HCT116 (cell line): Measurements from ENCODE around the gene NLRC5. TPM values are rescaled to one million over a fixed set of nuclear protein-coding genes. Genes with fewer than 3 reads are reported as not detected.

ENCODE experiments used
- ATAC-seq: fragments of 200-7000 bp; cut with Tn5 transposase; 2 replicates; pipeline ENCODE4 v1.9.1; 2020; ENCODE audit warnings: mild to moderate bottlenecking, moderate library complexity
- BruUV-seq: library from RNA; stranded (reverse); fragments of 400-500 nt; replicated peaks from 2 replicates; lab custom pipeline; 2021; lab: Mats Ljungman, UMichigan
- CTCF ChIA-PET: fragments of 300-600 bp; sonication (Branson Sonifier 250); formaldehyde crosslinking; loops from one replicate; lab custom pipeline; 2021; ENCODE audit warnings: antibody characterized with exemption; lab: Charles Lee
- POLR2A ChIA-PET: fragments of 300-600, 350-600 bp; sonication (Branson Sonifier 250); formaldehyde crosslinking; loops from one replicate; lab custom pipeline; 2021; ENCODE audit warnings: antibody characterized with exemption; lab: Charles Lee
- RAD21 ChIA-PET, 2 experiments: fragments of 300-600 bp; sonication (Branson Sonifier 250); formaldehyde crosslinking; loops; one replicate each; lab custom pipeline; 2023; ENCODE audit warnings: low total read pairs in 2 of 2; ENCODE audit not compliant: uncharacterized antibody in 2 of 2, unreplicated experiment in 2 of 2, low non-redundant PET in 1 of 2; lab: Charles Lee
- DNase-seq: peaks from one replicate; pipeline ENCODE4 v3.0.0-alpha.2; 2010; ENCODE audit warnings: low read depth, low spot score
- H2AFZ ChIP-seq: fragments of 200-600 bp; shearing (Covaris generic), sonication (generic); 2 replicates; pipeline ENCODE4 v1.6.1; 2017; ENCODE audit warnings: low read depth, mixed run types, mixed read lengths, antibody characterized with exemption, low read length; ENCODE audit not compliant: poor library complexity, severe bottlenecking
- H3K27ac ChIP-seq: 2 replicates; pipeline ENCODE4 v1.5.1; 2012; ENCODE audit warnings: low read depth, low read length
- H3K27me3 ChIP-seq: fragments of 200-600 bp; sonication (generic); 2 replicates; pipeline ENCODE4 v1.6.1; 2016; ENCODE audit warnings: mixed run types, low read length, mixed read lengths; ENCODE audit not compliant: insufficient read depth
- H3K36me3 ChIP-seq, 2 experiments: fragments of 200-500 bp in 1 of 2; fragments of 200-600 bp in 1 of 2; sonication (Bioruptor generic) in 1 of 2; sonication (generic) in 1 of 2; 2 replicates each; pipeline versions ENCODE4 v1.5.1 to v1.6.1; 2014 to 2016; ENCODE audit warnings: low read length in 2 of 2, inconsistent platforms in 1 of 2, mixed read lengths in 1 of 2, mixed run types in 1 of 2; ENCODE audit not compliant: insufficient read depth in 2 of 2, control insufficient read depth in 1 of 2
- H3K4me1 ChIP-seq, 2 experiments: fragments of 200-600 bp in 1 of 2; sonication (generic) in 1 of 2; 2 replicates each; pipeline versions ENCODE4 v1.5.1 to v1.6.1; 2012 to 2017; ENCODE audit warnings: low read length in 2 of 2, inconsistent platforms in 1 of 2, mild to moderate bottlenecking in 1 of 2, mixed read lengths in 1 of 2, mixed run types in 1 of 2, moderate library complexity in 1 of 2; ENCODE audit not compliant: insufficient read depth in 2 of 2, control insufficient read depth in 1 of 2
- H3K4me2 ChIP-seq: fragments of 200-600 bp; sonication (generic); 2 replicates; pipeline ENCODE4 v1.6.1; 2017; ENCODE audit warnings: mixed run types, low read length, mixed read lengths
- H3K4me3 ChIP-seq, 2 experiments: fragments of 200-600 bp in 1 of 2; sonication (generic) in 1 of 2; replicated peaks in 1 of 2; 2 replicates each; pipeline ENCODE4 v1.5.1; 2011 to 2016; ENCODE audit warnings: low read length in 2 of 2, control low read depth in 1 of 2, low read depth in 1 of 2, mild to moderate bottlenecking in 1 of 2, mixed read lengths in 1 of 2, mixed run types in 1 of 2
- H3K79me2 ChIP-seq: fragments of 200-600 bp; sonication (generic); 2 replicates; pipeline ENCODE4 v1.6.1; 2017; ENCODE audit warnings: mild to moderate bottlenecking, mixed run types, low read length, moderate library complexity, mixed read lengths; ENCODE audit not compliant: insufficient read depth
- H3K9ac ChIP-seq: fragments of 200-600 bp; sonication (generic); 2 replicates; pipeline ENCODE4 v1.6.1; 2016; ENCODE audit warnings: low read length, mixed read lengths
- H3K9me2 ChIP-seq: fragments of 200-600 bp; sonication (generic), shearing (Covaris generic); 2 replicates; pipeline ENCODE4 v1.6.1; 2017; ENCODE audit warnings: mixed run types, mild to moderate bottlenecking, moderate library complexity; ENCODE audit not compliant: insufficient read depth
- H3K9me3 ChIP-seq, 2 experiments: fragments of 200-500 bp in 1 of 2; fragments of 200-600 bp in 1 of 2; sonication (Bioruptor generic) in 1 of 2; sonication (generic) in 1 of 2; 2 replicates each; pipeline ENCODE4 v1.6.1; 2014 to 2017; ENCODE audit warnings: low read length in 2 of 2, mixed read lengths in 2 of 2, inconsistent platforms in 1 of 2, low read depth in 1 of 2, mild to moderate bottlenecking in 1 of 2, mixed run types in 1 of 2, moderate library complexity in 1 of 2; ENCODE audit not compliant: control insufficient read depth in 1 of 2, insufficient read depth in 1 of 2
- H4K20me1 ChIP-seq: fragments of 200-600 bp; sonication (generic), shearing (Covaris generic); 2 replicates; pipeline ENCODE4 v1.6.1; 2017; ENCODE audit warnings: mixed run types, mild to moderate bottlenecking, moderate library complexity; ENCODE audit not compliant: insufficient read depth
- EGR1 ChIP-seq: IDR thresholded peaks from 2 replicates; pipeline ENCODE4 v1.6.1; 2012; ENCODE audit warnings: low read depth
- ELF1 ChIP-seq: IDR thresholded peaks from 2 replicates; pipeline ENCODE4 v1.6.1; 2012; ENCODE audit warnings: low read depth, borderline replicate concordance
- FOSL1 ChIP-seq: IDR thresholded peaks from 2 replicates; pipeline ENCODE4 v1.6.1; 2012; ENCODE audit warnings: low read depth
- POLR2A ChIP-seq: IDR thresholded peaks from 2 replicates; pipeline ENCODE4 v1.7.0; 2011; ENCODE audit warnings: borderline replicate concordance; ENCODE audit not compliant: insufficient read depth, insufficient read length; ENCODE audit errors: extremely low read depth
- POLR2AphosphoS5 ChIP-seq: IDR thresholded peaks from 2 replicates; pipeline ENCODE4 v1.6.1; 2011; ENCODE audit warnings: mild to moderate bottlenecking, low read depth, low read length, moderate library complexity
- RAD21 ChIP-seq: IDR thresholded peaks from 2 replicates; pipeline ENCODE4 v1.6.1; 2012; ENCODE audit warnings: low read depth, mild to moderate bottlenecking
- SP1 ChIP-seq: IDR thresholded peaks from 2 replicates; pipeline ENCODE4 v1.6.1; 2012; ENCODE audit warnings: low read depth
- YY1 ChIP-seq: IDR thresholded peaks from 2 replicates; pipeline ENCODE4 v1.6.1; 2011; ENCODE audit warnings: low read length, low read depth, moderate library complexity, mild to moderate bottlenecking; ENCODE audit not compliant: insufficient replicate concordance; ENCODE audit errors: extremely low read depth
- ZFX ChIP-seq: fragments of 450-650 bp; IDR thresholded peaks from 2 replicates; pipeline ENCODE4 v1.6.1; 2017
- ZNF274 ChIP-seq: fragments of 200-500 bp; sonication (Bioruptor generic); IDR thresholded peaks from 2 replicates; pipeline ENCODE4 v1.6.1; 2014; ENCODE audit warnings: mild to moderate bottlenecking, low read depth, low read length, inconsistent platforms
- intact Hi-C: fragments of 100-400 bp; cut with micrococcal nuclease; formaldehyde crosslinking; loops from 2 replicates; pipeline ENCODE4 v1.10.0; 2022
- total RNA-seq: library from RNA; stranded (reverse); gene quantifications from one replicate; pipeline ENCODE4 v1.2.1, GENCODE V29; 2021; ENCODE audit not compliant: unreplicated experiment
- TF ChIP-seq, protein P1 (sequence below): IDR thresholded peaks from 2 replicates; pipeline ENCODE4 v1.6.1; 2012
- TF ChIP-seq, protein P2 (sequence below): IDR thresholded peaks from 2 replicates; pipeline ENCODE4 v1.6.1; 2011; ENCODE audit warnings: mild to moderate bottlenecking, low read length, moderate library complexity; ENCODE audit not compliant: insufficient replicate concordance; ENCODE audit errors: extremely low read depth

Gene NLRC5
- total RNA-seq, 1 experiment from 2014 or later, result 10.4 TPM

DNA sequence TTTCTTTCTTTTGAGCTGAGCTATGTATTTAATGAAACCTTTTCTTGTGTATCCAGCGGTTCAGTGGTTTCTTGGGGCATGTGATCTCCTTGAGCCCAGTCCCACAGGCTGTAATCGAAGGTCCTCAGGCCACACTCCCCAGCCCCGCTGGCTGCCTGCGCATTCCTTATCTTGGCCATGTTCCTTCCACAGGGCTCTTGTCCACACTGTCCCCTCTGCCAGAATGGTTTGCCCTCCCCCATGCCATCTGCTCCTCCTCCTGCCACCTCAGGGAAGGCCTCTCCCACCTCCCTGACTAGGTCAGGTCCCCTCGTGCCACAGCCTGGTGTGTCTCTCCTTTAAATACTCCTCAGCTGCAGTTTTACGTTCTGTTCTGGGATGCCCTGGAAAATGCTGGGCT is 12.1 kb upstream of the NLRC5 start:
- RAD21 ChIA-PET, result no interaction called here
- no peaks in the 10 kb centered on the region for H3K36me3 ChIP-seq
- BruUV-seq, result no TSS peak
- no peak for DNase-seq
- TF ChIP-seq, protein P1, sequence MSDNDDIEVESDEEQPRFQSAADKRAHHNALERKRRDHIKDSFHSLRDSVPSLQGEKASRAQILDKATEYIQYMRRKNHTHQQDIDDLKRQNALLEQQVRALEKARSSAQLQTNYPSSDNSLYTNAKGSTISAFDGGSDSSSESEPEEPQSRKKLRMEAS, result no peak
- TF ChIP-seq ZNF274 (no peak), SP1 (no peak), EGR1 (no peak), RAD21 (no peak), ZFX (no peak), YY1 (no peak), POLR2A (no peak), POLR2AphosphoS5 (no peak), FOSL1 (no peak), ELF1 (no peak)
- TF ChIP-seq, protein P2, sequence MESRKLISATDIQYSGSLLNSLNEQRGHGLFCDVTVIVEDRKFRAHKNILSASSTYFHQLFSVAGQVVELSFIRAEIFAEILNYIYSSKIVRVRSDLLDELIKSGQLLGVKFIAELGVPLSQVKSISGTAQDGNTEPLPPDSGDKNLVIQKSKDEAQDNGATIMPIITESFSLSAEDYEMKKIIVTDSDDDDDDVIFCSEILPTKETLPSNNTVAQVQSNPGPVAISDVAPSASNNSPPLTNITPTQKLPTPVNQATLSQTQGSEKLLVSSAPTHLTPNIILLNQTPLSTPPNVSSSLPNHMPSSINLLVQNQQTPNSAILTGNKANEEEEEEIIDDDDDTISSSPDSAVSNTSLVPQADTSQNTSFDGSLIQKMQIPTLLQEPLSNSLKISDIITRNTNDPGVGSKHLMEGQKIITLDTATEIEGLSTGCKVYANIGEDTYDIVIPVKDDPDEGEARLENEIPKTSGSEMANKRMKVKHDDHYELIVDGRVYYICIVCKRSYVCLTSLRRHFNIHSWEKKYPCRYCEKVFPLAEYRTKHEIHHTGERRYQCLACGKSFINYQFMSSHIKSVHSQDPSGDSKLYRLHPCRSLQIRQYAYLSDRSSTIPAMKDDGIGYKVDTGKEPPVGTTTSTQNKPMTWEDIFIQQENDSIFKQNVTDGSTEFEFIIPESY, result no peak
- TF ChIP-seq, all 23 proteins: peak for 0
- Histone ChIP-seq H3K4me1 (no peaks in the 10 kb centered on the region), H3K79me2 (no peaks in the 10 kb centered on the region), H3K4me2 (no peak overlapping the region), H2AFZ (no peak overlapping the region), H3K9me3 (no peaks in the 10 kb centered on the region), H3K4me3 (no peak overlapping the region), H3K27ac (no peak overlapping the region), H3K27me3 (no peaks in the 10 kb centered on the region), H3K9ac (no peak overlapping the region), H4K20me1 (no peaks in the 10 kb centered on the region), H3K9me2 (no peaks in the 10 kb centered on the region)
- CTCF ChIA-PET, result interaction anchor here (3.1 kb wide), 1 partner anchor 13 kb away, joined by 12 read pairs; no protein-coding TSS in a partner anchor
- intact Hi-C loops, result no loop called here
- POLR2A ChIA-PET, result no interaction called here
- no peak for ATAC-seq
